Measurements from ENCODE around the gene CLRN2. TPM values are rescaled to one million over a fixed set of nuclear protein-coding genes. Genes with fewer than 3 reads are reported as not detected.

Gene CLRN2
- total and polyA plus RNA-seq, 9 of the 15 experiments (the other 6 are each of a cell fraction or from before 2014, with no cell fraction given) = not detected

GRCh38 chr4:17535242-17535641, 20.3 kb downstream of the CLRN2 start (continued):
- TF ChIP-seq ZNF639 (CRISPR knock-in tag; conservative IDR thresholded peaks at IDR 0.05 in 1 of 2, IDR thresholded peaks at IDR 0.05 in 1 of 2) (no peak), CEBPB (tag; IDR thresholded peaks at IDR 0.05) (0 out of 2 replicates have a peak, but pooled peaks have one; percentile 6), MTA3 (IDR thresholded peaks at IDR 0.05; ENCODE audit: borderline replicate concordance) (no peak), POLR3A (IDR thresholded peaks at IDR 0.05; ENCODE audit: borderline replicate concordance, extremely low read depth, insufficient read depth, insufficient read length) (no peak), SLC30A9 (CRISPR knock-in tag; IDR thresholded peaks at IDR 0.05) (no peak), RFX7 (CRISPR knock-in tag; IDR thresholded peaks at IDR 0.05) (no peak), ZNF408 (CRISPR knock-in tag; IDR thresholded peaks at IDR 0.05; ENCODE audit: low read depth) (no peak), ZNF316 (IDR thresholded peaks at IDR 0.05) (peak; percentile 94), C11orf30 (IDR thresholded peaks at IDR 0.05; ENCODE audit: low read depth) (peak; percentile 90)

- H3K36me3 ChIP-seq (ENCODE audit: control insufficient read depth, insufficient read depth, low read length) = no peaks in the 10 kb centered on the region
- no peaks in the 10 kb centered on the region for H3K9me1 ChIP-seq (ENCODE audit: control insufficient read depth, insufficient read depth, low read length)
- no peaks in the 10 kb centered on the region for H3K9me3 ChIP-seq (replicated peaks; ENCODE audit: control insufficient read depth, insufficient read depth, low read depth, low read length)
- no peaks in the 10 kb centered on the region for H4K20me1 ChIP-seq (replicated peaks; ENCODE audit: control insufficient read depth, insufficient read depth, low read length)
- BruUV-seq (replicated peaks) = no TSS peak
- ChIA-PET POLR2A (interaction anchor here (0.6 to 1.0 kb wide), 2 partner anchors 23 to 45 kb away, joined by 3 read pairs; no protein-coding TSS in a partner anchor), CTCF (ENCODE audit: low intra/inter-chr PET ratio) (no interaction called here)
- peak; percentile 77 for FAIRE-seq
- peak; percentile 45 to 54 (median 50) for DNase-seq (ENCODE audit: extremely low read depth in 1 of 4, low spot score in 3 of 4)
- no peak overlapping the region for H3K4me3 ChIP-seq
- H3K4me2 ChIP-seq (ENCODE audit: insufficient read depth, low read length) = no peak overlapping the region
- H3K27ac ChIP-seq (ENCODE audit: extremely low read depth, low read depth, low read length) = 0 out of 3 replicates have a peak overlapping the region, but pooled peaks have one; percentile 12
- H2AFZ ChIP-seq (ENCODE audit: low read depth, low read length) = peak overlapping the region; percentile 79
- in situ Hi-C loops (cut with MboI) (loop anchor here (25.0 kb wide), 1 partner anchor 1051 kb away; no protein-coding TSS in a partner anchor), intact Hi-C loops (cut with micrococcal nuclease) (no loop called here)
- H3K27me3 ChIP-seq (ENCODE audit: control insufficient read depth in 2 of 2, insufficient read depth in 2 of 2, low read length in 2 of 2) = no peaks in the 10 kb centered on the region; a peak in 1 of 5 replicates
- WGBS (ENCODE audit: insufficient coverage, low coverage, missing lambda C conversion rate) = 56% methylated on average over 3 of the region's 3 CpGs
- no peaks in the 10 kb centered on the region for H3K79me2 ChIP-seq (ENCODE audit: control insufficient read depth, insufficient read depth, low read length)
- H3K4me1 ChIP-seq (replicated peaks in 1 of 2; ENCODE audit: control insufficient read depth in 2 of 2, insufficient read depth in 2 of 2, low read length in 2 of 2) = no peaks in the 10 kb centered on the region
- H3K9ac ChIP-seq (ENCODE audit: insufficient read depth in 1 of 2, low read depth in 2 of 2, low read length in 2 of 2) = no peak overlapping the region
- peak; percentile 89 for ATAC-seq
- peak; percentile 64 for TF ChIP-seq ASH1L (IDR thresholded peaks at IDR 0.05; ENCODE audit: borderline replicate concordance, low read depth, partially characterized antibody)
- TF ChIP-seq NFYB (IDR thresholded peaks at IDR 0.05; ENCODE audit: extremely low read depth, insufficient read length) = peak; percentile 92
- TF ChIP-seq FOS (IDR thresholded peaks at IDR 0.05; ENCODE audit: extremely low read depth, insufficient read length) = peak; percentile 58
- TF ChIP-seq RBM25 (IDR thresholded peaks at IDR 0.05; ENCODE audit: low read depth, low read length, severe bottlenecking) = peak; percentile 70
- TF ChIP-seq PATZ1 (CRISPR knock-in tag; IDR thresholded peaks at IDR 0.05; ENCODE audit: borderline replicate concordance) = no peak
These were observed 20.9 kb downstream of the CLRN2 start for GRCh38 chr4:17535906-17536305.

Measured in K562 (cell line).